Activated CD8-positive, alpha-beta memory T cell treated with anti-CD3 and anti-CD28 coated beads for 4 hours (primary cell): ENCODE measurements around the gene SULT1A2.
"Not testable (repeated sequence)": the region's sequence is repeated elsewhere in the genome, so short reads cannot be mapped to it uniquely, and the experiment has no call there.

ENCODE experiments used
- DNase-seq, 2 donors: peaks; one replicate each; pipeline ENCODE4 v3.0.0-alpha.2; 2020; ENCODE audit warnings: low read depth in 2 of 2

The SULT1A2 gene

DNA sequence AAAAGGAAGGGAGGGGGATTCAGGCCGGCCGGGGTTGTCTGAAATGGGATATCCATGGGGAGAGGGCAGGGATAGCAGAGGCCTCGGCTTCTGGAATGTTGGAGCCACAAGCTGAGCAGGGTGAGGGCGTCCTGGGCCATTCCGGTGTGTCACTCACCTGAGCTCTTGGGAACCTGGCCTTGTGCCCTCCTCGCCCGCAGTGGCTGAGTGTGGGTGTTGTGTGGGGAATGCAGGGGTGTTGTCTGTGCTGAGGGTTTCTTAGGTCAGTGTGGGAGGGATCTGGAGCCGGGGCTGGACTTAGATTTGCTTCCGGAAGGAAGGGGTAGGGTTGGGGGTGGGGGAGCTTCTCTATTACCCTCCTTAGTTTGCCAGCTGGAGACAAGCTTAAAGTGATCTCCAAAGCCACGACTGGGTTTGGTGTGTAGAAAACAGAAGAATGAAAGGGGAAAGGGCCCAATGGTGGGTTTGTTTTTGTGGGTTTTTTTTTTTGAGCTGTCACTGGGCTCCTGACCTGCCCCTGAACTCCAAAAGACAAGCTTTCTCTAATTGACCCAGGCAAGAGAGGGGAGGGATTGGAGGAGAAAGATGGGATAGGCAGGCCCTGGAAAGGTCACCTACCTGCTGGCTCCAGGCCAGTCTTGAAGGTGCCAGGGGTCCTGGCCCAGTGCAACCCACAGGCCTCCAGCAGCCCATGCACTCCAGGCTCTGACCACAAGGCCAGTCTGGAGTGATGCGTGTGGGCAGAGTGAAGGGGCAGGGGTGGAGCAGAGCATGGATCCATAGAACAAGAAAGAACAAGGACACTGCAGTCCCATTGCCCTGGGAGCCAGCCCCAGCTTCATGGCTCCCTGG, at the start of gene SULT1A2:
Gene SULT1A2, minus strand, starts transcription at position 211 of the 852 bp plus-strand sequence. CDS start 1,120 bp downstream, outside the sequence.
- no peak for DNase-seq

DNA sequence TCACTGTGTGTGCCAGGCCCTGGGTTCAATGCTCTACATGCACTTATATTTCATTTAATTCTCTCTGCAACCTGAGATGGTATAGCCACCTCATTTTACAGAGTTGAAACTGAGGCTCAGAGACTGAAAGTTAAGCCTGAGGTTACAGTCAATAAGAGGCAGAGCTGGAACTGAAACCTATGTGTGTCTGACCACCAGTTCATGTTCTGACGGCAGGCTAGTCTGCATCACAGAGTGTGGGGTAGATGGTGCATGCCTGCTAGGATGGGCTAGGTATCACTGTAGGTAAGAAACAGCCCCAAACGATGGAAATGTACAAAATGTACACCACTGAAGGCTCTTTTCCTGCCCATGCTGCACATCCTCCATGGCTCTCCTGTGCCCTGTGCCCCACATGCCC, 43.1 kb upstream of the SULT1A2 start:
- not testable (repeated sequence) for DNase-seq

DNA sequence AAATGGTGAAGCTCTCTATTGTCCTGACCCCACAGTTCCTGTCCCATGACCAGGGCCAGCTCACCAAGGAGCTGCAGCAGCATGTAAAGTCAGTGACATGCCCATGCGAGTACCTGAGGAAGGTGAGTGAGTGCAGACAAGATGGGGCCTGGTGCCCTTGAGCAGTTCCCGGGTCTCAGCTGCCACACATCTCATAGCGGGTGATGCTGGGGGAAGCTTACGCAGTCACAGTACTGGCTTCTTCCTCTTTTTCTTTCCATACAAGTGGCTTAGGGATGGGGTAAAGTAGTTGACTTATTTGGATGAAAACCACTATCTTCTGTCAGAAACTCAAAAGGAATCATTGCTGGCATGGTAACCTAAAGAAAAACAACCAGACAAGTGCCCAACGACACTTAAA, 41.5 kb upstream of the SULT1A2 start:
- DNase-seq: not testable (repeated sequence)

DNA sequence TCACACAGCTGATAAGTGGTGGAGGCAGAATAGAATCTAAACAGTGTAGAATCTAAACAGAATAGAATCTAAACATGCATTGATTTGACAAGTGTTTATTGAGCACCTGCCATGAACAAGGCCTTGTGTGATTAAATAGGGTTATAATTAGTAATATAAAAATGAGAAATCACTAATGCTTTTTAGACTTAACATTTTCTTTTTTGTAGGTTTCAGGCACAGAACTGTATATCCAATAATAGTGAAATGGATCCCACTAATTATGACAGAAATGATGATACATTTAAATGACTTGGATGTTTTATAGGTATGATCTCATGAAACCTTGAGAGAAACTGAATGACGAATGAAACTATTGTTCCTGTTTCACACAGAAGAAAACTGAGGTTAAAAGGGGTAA, 40.9 kb upstream of the SULT1A2 start, which contains the start of gene NPIPB8:
Gene NPIPB8, plus strand, starts transcription at position 301 of the 400 bp plus-strand sequence. CDS start 296 bp downstream, outside the sequence.
- DNase-seq: not testable (repeated sequence)

DNA sequence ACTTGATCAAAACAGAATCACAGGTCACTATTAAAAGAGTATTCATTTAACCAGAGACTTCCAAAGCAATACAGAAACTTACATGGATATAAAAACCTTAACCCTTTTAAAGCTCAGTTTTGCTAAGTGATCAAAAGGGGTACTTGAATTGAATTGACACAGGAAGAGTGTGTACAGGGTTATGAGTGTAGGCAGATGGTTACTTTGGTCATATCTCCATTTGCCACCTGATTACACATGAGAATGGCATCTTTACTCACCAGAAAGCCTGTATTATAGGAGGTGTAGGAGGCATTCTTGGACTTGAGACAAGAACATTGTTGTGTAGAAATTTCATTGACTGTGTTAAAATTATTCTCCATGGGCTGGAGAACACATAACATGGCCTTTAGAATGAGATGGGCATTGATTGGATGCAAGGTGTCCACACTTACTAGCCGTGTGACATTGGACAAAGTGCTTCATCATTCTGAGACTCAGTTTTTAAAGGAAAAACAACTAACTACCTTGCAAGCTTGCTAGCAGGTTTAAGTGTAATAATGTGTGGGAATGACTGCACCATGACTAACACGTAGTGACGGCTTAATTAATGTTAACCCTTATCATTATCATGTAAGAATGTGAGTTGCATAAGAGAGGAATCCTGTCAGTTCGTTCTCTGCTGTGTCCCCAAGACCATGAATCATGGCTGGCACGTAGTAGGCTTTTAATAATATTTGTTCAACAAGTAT, 39.4 kb upstream of the SULT1A2 start:
- not testable (repeated sequence) for DNase-seq

DNA sequence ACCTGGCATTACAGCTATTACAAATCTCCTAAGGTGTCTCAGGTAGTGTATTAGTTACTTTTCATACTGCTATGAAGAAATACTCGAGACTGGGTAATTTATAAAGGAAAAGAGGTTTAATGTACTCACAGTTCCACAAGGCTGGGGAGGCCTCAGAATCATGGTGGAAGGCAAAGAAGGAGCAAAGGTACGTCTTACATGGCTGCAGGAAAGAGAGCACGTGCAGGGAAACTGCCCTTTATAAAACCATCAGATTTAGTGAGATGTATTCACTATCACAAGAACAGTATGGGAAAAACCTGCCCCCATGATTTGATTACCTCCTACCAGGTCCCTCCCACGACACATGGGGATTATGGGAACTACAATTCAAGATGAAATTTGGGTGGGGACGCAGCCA, 34.1 kb upstream of the SULT1A2 start:
- DNase-seq: not testable (repeated sequence)

DNA sequence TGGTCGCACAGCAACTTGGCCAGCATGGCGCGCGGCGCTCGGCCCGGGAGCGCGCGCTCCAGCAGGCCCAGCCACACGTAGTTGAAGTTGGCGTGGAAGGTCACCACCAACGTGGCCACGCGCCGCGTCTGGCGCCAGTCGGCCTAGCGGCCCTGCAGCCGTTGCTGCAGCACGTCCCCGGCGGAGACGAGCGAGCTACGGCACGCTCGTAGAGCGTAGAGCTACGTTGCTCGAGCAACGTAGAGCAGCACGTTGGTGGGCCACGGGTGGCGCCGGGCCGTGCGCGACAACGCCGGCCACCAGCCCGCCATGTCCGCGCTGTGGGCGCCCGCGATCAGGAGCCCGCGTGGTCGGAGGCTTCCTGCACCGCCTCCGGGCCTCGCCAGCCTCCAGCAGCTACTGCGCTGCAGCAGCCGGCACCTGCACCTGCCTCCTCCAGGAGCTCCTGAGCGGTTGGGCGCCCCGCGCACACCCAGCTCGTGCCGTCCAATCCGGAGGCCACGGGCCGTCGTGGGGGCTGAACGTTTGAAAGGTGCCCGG, 26.4 kb upstream of the SULT1A2 start:
- DNase-seq: peak; percentile 27 to 43

DNA sequence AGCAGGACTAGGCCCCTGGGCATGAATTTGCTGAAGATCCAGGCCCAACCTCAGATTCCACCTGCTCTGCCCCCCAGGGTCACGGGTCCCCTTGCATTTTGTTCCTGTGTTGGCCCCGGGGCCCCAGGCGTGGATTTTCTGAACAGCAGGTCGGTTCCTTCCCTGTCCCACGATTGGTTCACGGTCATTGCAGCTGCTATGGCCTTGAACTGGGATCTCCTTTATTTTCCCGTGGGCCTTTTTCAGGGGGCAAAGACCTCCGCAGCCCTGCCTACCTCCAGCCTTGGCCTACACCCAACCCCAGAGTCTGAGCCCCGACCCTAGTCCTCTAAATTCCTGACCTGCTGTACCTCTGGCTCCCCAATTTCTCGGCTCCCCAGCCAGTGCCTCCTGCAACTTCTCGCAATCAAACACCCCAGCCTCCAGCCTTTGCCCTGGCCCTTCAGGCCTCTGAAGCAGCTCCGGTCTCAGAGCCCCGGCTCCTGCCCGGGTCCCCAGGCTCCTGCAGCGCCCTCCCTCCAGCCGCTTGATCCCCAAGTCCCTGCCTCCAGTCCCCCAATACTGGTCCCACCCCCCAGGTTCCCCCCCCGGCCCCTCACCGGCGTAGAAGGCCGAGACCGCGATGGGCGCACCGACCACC, 25.8 kb upstream of the SULT1A2 start:
- DNase-seq: not testable (repeated sequence)

DNA sequence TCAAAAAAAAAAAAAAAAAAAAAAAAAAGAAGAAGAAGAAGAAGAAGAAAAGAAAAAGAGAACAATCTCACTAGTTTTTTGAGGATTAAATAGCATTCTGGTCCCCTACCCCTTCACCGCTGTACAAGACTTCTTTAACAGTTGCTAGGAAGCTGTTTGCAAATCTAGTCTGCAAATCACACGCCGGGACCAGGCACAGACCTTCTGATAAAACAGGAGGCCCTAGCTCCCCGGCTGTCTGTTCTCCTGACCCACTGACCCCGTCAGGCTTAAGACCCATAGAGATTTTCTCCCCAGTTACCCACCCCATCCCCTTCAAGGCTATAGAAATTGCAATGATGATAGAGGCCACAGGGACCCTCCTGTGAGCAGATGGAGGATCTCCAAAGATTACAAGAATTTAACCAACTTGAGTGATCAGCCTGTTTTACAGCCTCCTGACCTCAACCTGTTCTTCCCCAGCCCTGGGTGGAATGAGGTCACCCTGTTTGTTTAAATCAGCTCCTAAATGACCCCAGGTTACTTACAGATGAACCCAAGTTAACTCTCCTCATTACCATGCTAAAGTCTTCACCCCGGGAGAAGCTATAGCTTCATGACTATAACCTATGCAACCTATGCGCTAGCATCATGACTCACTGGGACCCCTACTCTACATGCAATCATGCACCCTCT, 24.8 kb upstream of the SULT1A2 start:
- no peak for DNase-seq

DNA sequence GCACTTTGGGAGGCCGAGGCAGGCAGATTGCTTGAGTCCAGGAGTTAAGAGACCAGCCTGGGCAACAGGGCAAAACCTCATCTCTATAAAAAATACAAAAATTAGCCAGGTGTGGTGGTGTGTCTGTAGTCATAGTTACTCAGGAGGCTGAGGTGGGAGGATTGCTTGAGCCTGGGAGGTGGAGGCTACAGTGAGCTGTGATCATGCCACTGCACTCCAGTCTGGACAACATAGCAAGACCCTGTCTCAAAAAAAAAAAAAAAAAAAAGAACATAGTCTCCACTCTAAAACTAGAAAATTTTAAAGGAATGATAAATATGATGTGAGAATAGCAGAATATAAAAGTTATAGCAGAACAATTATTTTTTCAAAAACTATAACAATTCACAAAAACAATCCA, 23.5 kb upstream of the SULT1A2 start:
- DNase-seq: not testable (repeated sequence)

DNA sequence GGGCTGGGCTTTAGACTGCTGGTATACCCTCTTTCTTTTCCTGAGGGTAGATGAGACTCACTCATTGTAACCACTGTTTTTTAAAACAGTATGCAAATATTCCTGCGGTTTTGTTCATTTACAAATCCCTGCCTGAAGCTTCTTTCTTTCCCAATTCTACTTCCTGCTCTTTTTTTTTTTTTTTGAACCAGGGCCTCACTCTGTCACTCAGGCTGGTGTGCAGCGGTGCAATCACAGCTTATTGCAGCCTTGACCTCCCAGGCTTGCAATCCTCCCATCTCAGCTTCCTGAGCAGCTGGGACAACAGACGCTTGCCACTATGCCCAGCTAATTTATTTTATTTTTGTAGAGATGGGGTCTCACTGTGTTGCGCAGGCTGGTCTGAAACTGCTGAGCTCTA, 21.0 kb upstream of the SULT1A2 start:
- no peak for DNase-seq

DNA sequence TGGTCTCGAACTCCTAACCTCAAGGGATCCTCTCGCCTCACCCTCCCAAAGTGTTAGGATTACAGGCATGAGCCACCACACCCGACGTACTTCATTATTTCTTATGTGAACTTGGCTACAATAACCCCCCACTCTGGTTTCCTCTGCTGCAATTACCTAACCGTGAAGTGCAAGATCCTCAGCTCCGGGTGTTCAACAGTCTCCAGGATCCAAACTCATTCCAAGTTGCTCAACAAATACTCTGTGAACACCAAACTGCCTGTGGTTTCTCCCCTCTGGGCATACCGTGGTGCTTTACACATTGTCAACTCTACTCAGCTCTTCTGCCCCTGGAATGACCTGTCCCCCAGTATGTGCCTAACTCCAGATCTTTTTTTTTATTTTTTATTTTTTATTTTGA, 19.8 kb upstream of the SULT1A2 start:
- DNase-seq: no peak

DNA sequence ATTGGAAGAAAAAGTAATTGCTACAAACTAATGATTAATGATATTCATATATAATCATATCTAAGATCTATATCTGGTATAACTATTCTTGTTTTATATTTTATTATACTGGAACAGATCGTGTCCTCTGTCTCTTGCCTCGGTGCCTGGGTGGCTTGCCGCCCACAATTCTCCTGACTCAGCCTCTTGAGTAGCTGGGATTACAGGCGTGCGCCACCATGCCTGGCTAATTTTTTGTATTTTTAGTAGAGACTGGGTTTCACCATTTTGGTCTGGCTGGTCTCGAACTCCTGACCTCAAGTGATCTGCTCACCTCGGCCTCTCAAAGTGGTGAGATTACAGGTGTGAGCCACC, 19.4 kb upstream of the SULT1A2 start:
- not testable (repeated sequence) for DNase-seq

DNA sequence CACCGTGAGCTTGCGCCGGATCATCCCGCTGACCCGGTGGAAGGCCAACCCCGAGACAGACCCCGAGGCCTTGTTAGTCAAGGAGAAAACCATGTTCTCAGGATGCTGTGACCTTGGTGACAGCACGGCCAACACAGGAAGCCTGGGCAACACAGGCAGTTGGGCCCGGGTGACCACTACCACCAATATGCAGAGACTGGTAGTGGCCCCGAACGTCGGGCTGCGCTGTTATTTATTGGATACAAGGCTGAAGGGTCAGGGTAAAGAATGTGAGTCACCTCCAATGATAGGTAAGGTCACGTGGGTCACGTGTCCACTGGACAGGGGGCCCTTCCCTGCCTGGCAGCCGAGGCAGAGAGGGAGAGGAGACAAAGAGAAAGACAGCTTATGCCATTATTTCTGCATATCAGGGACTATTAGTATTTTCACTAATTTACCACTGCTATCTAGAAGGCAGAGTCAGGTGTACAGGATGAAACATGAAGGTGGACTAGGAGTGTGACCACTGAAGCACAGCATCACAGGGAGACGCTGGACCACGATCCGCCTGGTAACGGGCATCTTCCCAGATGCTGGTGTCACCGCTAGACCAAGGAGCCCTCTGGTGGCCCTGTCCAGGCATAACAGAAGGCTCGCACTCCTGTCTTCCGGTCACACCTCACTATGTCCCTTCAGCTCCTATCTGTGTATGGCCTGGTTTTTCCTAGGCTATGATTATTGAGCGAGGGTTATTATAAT, 18.8 kb upstream of the SULT1A2 start:
- DNase-seq: not testable (repeated sequence)

DNA sequence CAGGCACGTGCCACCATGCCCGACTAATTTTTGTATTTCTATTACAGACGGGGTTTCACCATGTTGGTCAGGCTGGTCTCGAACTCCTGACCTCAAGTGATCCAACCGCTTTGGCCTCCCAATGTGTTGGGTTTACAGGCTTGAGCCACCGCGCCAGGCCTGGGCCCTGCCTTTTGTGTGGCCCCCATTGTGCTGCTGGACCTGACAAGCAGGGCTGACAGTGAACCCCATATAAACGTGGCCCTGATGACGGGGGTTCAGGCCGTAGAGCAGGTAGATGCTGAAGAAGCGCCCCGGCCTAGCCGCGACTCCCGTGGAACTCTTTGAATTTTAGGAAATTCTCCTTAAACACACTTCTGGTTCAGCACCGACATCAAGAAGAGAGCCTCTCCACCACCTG, 17.7 kb upstream of the SULT1A2 start:
- not testable (repeated sequence) for DNase-seq

DNA sequence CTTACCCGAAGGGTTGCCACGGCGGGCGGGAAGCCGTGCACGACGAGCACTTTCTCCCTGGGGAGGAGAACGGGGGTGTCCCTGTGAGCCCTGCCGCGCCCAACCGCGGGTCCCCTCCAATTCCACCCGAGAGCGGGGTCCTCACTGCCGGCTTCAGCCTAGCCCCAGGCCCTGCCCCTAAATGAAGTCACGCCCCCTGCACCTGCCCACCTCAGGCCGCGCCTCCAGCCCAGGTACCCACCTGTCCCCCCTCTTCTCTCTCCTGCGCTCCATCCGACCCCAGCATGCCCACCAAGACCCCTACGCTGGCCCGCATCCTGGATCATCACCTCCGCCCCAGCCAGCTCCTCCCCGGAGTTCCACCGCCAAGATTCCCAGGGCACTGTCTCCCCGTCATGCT, 17.1 kb upstream of the SULT1A2 start:
- not testable (repeated sequence) for DNase-seq

DNA sequence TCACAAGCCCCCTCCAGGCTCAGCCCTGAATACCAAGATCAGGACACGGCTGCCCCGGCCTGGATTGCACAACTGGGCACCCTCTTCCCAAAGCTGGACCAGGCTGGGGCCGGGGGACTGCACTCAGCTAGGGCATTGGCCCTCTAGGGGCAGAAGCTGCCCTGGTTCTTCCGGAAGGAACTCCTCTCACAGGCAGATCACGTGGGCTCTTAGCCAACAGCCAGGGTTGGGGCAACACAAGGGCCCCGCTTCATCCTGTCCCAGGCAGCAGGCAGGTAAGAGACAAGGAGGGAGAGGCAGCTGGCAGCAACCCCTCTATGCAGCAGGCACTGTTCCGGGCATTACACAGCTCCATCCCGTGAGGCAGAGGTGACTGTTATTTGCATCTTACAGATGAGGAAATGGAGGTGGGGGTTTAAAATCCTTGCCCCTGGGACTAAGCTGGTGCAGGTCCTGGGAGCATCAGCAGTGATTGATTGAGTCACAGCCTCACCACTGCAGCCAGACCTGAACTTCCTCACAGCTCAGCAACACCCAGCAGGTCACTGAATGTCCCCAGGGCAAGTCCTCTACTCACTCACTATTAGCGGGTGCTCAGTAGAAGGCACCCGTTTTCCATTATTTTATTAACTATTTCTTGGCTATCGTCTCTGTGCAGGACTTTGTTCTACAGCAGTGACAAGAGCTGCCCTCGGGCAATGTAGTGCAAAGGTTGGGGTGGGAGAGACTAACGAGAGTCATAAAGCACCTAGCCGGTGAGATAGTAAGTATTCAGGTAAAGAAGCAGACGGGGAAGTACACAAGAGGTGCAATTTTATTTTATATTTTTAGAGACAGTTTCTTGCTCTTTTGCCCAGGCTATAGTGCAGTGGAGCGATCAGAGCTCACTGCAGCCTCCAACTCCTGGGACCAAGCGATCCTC, 15.8 kb upstream of the SULT1A2 start:
- DNase-seq: not testable (repeated sequence)

DNA sequence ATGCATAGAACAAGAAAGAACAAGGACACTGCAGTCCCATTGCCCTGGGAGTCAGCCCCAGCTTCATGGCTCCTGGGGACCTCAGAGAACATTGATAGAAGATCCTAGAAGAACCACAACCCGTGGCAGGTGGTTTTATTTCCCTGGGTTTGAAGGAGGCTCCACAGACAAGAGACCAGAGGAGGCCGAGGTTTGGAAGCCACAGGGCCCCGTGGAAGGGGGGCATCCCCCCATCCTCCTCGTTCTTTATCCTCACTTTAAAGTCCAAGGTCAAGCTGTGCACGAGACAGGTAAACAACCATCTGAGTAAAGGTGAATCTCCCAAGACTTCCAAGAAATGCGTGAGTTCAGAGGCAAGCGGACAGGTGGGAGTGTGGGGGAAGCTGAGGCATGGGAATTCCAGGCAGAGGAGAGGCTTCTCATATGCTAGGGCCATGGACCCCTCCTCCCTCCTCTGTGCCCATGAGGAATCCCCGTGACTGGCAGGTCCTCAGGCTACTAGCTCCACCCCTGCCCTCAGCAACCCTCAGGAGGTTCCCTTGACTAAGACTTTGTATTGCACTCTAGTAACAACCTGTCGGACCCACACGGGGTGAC, 13.8 kb upstream of the SULT1A2 start:
- DNase-seq: no peak
